Stimulated activated CD4-positive, alpha-beta T cell treated with anti-CD3 and anti-CD28 coated beads, Interleukin-15, amount 100 ng/mL, for 24 hours (primary cell): ENCODE data around the gene B4GALNT1.
A peak's percentile ranks its signal among the peaks of the same experiment; 100 is the strongest.
"Not testable (repeated sequence)": the region's sequence is repeated elsewhere in the genome, so short reads cannot be mapped to it uniquely, and the experiment has no call there.

ENCODE experiments used
- DNase-seq: peaks from one replicate; pipeline ENCODE4 v3.0.0-alpha.2; 2020

B4GALNT1 gene

GRCh38 chr12:57620245-57620935 lies 12.6 kb downstream of the B4GALNT1 start:
- DNase-seq = no peak

DNA sequence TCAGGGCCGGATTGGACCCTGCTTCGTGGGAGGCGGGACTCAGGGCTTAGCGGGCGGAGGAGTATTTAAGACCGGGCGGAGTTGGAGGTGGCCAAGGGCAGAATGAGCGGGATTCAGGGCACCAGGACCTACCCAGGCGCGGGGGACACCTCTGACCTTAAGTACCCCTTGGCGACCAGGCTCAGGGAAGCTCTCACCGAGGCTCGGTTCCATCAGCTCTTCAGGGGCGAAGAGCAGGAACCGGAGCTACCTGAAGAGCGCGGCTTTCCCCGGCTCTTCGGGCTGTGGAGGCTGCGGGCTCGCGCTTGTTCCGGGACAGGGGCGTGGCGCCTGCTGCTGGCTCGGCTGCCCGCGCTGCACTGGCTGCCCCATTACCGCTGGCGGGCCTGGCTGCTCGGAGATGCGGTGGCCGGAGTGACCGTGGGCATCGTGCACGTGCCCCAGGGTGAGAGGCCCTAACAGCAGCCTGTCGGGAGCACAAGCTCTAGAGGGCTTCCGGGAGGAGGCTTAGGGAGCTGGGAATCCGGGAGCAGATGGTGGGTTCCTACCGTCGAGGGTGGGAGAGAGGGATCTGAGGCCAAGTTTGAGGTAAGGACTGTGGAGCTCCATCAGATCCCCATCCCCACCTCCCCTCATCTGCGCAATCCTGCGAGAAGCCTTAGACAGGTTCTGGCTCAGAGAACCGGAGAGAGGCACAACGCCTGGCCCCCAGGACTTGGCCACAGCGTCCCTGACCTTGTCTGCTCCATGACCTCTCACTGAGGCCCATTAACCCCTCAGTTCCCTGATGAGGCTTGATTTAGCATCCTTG lies 13.4 kb downstream of the B4GALNT1 start:
- peak; percentile 46 for DNase-seq

DNA sequence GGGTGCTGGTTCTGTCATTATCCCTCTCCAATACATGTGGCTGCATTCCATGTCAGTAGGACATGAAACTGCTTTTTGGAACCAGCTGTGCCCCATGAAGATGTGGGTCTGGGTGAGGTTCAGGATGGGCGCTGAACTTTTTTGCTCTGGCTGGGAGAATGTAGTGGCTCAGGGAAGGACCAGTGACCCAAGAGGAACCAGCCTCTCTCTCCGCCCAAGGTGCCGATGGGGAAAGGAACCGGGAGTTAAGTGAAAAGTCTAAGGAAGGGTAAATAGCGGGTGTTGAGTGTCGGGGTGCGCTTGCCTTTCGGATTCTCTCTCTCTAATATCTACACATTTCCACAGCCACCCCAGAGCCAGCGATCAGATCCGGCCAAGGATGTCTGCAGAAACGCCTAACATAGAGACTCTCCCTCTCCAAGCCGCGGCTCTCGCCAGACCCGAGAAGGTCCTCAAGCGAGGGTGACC lies 14.0 kb downstream of the B4GALNT1 start:
- DNase-seq = no peak

DNA sequence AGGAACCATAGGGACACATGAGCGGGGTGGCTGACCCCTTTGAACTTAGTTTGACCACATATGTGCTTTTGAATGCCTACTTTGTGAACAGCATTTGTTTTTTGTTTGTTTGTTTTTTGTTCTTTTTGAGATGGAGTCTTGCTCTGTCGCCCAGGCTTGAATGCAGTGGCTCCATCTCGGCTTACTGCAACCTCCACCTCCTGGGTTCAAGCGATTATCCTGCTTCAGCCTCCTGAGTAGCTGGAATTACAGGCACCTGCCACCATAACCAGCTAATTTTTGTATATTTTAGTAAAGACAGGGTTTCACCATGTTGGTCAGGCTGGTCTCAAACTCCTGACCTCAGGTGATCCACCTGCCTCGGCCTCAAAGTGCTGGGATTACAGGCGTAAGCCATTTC lies 14.6 kb downstream of the B4GALNT1 start:
- DNase-seq = not testable (repeated sequence)

- DNase-seq = no peak
Observed at GRCh38 chr12:57617942-57618341, 15.1 kb downstream of the B4GALNT1 start.

DNA sequence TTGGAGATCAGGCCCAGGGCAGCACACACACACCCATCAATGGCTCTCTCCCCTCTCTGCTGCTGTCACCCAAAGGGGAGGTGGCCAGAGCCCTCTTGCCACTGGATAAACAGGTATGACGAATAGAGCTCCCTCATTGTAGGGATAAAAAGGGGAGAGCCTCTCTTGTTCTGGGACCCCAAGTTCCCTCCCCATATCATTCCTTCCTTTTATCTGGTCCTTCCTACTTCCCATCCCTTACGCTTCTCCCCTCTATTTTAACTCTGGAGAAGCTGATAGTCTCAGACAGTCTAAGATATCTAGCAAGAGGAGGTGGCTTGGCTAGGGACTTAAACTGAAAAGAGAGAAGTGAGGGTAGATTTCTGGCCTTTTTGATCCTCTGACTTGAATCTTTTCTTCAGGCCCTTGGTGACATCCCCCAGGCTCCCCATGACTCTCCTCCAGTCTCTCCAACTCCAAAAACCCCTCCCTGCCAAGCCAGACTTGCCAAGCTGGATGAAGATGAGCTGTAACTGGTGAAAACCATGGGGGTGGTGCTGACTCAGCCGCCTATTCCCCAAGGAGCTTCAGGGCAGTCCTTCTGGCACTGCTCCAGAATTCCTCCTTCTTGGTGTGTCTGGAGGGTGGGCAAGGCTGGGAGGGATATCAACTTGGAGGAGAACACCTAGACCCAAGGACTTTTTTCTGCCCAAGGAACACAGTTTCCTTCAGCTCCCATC lies 16.5 kb downstream of the B4GALNT1 start:
- no peak for DNase-seq

GRCh38 chr12:57615637-57616036 lies 17.4 kb downstream of the B4GALNT1 start:
- no peak for DNase-seq

DNA sequence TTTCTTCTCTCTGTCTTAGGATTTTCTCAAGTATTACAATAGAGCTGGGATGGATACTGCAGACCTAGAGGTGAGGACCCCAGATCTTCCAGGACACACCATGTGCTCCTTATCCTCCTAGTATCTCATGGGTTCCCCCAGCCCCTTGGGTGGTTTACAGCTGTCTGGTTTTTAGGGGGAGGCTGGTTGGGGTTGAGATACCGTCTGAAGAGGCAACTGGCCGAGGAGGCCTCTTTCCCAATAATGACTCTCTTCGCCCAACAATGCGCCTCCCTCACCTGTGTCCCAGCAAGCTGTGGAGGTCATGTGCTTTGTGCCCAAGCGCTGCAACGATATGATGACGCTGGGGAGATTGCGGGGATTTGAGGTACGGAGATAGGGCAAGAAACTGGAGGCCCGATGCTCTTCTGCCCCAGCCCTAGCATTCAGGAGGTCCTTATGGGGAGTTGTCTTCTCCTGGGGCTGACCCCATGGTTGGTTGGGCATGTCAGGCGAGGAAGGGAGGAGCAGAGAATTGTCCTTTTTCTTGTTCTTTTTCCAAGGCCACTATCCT lies 18.0 kb downstream of the B4GALNT1 start:
- DNase-seq = no peak

DNA sequence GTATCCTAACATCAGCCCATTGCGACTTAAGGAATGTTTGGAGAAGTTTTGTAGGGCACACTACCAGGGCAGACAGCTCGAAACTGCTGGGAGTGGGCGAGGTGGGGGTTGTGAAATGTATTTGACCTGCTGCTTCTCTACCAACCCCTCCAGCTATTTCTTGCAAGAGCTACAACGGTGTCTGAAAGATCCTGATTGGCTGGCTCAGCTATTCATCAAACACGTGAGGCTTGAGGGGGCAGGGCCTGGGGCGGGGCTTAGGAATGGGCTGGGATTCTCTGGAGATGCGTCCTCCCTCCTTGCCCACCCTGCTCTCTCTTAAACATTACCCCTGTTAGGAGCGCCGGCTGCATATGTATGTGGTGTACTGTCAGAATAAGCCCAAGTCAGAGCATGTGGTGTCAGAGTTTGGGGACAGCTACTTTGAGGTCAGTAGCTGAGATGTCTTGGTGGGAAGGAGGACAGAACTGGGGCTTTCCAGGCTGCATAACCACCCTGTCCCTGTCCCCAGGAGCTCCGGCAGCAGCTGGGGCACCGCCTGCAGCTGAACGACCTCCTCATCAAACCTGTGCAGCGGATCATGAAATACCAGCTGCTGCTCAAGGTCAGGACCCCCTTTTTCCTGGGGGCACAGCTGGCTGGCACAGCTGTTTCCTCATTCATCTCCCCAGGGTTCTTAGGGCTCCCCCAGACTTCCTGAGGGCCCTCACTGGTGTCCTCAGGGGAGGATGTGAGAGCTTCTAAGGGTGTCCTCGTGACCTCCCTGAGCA lies 18.6 kb downstream of the B4GALNT1 start:
- peak; percentile 41 for DNase-seq

DNA sequence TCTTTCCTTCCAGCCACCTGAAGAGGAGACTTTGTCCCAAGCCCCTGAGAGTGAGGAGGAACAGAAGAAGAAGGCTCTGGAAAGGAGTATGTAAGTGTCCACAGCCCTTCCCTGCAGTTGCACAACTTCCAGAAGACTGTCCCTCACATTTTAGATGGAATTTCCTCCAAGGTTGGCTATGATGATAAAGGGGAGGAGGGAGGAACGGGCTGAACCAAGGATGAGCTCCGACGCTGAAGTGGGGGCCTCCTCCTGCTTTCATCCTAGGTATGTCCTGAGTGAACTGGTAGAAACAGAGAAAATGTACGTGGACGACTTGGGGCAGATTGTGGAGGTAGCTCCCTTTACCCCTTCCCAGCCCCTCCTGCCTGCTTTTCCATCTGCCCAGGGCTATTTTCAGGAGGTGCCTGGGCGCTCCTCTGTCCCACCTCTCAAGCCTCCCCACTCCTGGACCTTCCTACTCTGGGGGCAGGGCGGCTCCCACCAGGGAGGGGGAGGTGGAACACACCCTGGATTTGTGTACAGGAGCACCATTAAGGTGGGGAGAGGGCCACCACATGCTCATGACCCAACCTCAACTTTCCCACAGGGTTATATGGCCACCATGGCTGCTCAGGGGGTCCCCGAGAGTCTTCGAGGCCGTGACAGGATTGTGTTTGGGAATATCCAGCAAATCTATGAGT lies 19.4 kb downstream of the B4GALNT1 start:
- DNase-seq = no peak

GRCh38 chr12:57612711-57613426 lies 20.1 kb downstream of the B4GALNT1 start:
- no peak for DNase-seq

DNA sequence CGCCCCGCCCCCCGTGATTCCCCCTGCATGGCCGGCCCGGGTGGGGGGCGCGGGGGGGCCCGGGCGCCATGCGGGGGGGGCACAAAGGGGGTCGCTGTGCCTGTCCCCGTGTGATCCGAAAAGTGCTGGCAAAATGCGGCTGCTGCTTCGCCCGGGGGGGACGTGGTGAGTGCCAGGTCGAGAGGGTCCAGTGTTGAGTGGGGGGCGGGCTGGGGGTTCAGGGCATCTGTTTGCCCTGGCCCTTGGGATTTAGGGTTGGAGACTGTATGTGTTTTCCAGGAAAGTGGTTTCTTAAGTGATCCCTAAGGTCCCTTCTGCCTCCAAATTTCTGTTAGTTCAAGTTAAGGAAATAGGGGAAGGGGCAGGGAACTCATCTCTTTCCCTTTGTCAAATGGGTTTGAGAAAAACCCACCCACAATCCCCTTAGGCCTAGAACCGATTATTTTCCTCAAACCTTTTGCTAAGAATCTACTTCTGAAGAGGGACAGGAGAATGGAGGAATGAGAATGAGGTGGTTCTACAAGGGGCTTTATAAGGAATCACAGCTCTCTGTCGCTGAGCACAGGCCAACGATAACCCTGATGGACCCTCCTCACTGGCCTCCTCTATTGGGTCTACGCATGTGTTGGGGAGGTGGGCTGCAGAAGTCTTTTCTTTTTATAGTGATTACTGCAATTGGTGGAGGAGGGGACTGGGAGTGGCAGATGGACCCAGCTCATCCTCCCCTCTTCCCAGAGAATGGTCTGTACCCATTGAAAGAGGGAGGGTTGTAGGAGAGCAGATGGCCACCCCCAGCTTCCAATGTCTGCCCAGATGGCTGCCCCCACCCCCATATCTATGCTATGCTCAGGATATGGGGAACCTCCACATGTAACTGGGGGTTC lies 20.9 kb downstream of the B4GALNT1 start:
- DNase-seq = no peak

DNA sequence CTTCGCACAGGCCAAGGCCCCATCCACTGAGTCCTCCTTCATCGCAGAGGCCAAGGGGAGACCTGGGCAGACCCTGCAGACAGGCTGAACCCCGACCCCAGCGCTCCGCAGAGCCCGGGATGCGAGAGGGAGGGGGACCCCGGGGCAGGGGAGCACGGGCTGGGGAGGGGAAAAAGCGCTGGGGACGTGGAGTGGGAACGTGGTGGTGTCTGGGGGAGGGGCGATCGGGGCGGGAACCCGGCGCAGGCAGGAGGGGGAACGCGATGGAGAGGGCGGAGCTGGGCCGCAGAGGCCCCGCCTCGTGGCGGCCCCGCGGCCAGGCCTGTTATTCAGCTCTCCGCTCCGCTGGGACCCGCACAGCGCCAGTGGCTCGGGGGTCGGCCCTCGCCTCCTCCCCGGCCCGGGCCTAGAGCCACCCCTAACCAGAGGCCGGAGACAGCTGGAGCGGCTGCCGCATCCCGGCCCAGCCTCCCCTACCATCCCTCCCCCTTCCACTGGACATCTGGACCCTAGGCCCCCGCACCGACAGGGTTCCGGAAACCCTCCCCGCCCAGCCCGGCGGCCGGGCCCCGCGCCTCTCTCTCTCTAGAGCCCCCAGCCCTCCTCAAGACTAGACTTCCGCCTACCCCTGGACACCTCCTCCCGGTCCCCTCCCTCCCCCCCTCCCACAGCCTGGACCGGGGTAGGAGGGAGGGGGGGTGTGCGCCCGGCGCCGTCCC lies 21.7 kb downstream of the B4GALNT1 start, which contains the start of gene ARHGEF25:
Gene ARHGEF25 (plus strand): TSS at position 328 of the 719 bp plus-strand sequence. CDS start 460 bp downstream, outside the sequence.
- DNase-seq = peak; percentile 77

- no peak for DNase-seq
Observed at GRCh38 chr12:57610554-57611107, 22.4 kb downstream of the B4GALNT1 start.

DNA sequence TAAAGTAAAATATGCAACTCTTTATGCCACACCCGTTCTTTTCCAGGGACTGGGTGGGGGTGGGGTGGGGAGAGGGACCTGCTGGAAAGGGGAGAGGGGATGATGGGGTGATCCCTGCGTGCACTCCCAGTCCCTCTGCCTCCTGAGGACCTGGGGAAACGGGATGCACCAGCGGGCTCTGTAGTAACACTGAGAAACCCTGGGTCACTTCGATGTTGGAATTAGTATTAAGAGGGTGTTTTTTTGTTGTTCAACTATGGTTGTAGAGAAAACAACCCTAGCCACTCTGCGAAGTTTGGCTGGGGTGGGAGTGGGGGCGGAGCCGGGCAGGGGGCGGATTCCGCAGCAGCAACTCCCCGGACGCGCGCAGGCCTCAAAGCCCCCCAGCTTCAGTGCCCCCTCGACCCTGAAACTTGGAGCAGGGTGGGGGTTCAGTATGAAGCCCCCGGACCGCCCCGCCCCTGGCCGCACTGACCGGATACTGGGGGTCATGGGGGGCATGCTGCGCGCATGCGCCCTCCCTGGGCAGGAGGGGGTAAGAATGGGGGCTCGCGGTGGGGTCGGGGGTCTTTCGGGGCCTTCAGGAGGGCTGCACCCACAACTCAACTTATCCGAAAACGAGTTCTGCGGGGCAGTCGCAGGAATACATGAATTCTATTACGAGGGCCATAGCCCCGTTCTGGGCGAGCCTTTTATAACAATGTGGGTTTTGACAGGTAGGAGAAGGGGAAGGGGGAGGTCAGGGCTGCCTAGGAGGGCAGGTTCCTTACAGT lies 23.0 kb downstream of the B4GALNT1 start:
- DNase-seq = no peak

GRCh38 chr12:57609101-57609780 lies 23.8 kb downstream of the B4GALNT1 start:
- no peak for DNase-seq

DNA sequence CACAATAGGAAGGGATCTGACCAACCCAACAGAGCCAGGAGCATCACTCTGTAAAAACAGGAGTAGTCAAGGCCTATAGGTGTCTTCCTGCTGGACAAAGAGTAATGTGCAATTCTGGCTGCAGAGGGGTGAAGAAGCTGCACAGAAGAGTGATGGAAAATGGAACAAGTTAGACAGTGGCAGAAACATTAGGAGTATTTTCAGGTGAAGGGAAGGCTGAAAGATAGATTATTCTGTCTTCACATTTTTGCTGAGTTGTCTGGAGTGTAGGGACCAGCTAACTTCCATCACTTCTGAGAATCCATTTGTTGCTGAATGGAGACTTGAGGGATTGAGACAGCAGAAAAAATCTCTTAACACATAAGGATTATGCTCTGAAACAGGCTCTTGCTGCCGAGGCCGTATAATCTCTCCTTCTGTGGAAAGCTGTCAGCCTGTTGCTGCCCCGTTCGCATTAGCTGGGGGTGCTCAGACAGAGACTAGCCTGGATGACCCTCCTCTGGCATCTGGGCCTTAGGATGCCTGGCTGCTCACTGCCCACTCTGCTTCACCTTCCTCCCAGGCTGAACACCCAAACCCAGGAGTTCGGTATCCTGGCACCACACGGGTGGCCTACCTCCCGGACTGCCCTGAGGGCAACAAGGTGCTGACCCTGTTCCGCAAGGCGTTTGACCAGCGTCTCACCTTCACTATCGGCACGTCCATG lies 24.9 kb downstream of the B4GALNT1 start:
- DNase-seq = no peak
